Glutamatergic neuron (in vitro differentiated cells): ENCODE data around the gene KLHDC7B. TPM values are rescaled to one million over a fixed set of nuclear protein-coding genes. Genes with fewer than 3 reads are reported as not detected.

ENCODE experiments used
- DNase-seq: peaks from one replicate; pipeline ENCODE4 v3.0.0; 2022
- H3K27ac Mint-ChIP-seq: one replicate; pipeline ENCODE4 v1.8.0; 2020; ENCODE audit warnings: mild to moderate bottlenecking, mixed read lengths, inconsistent platforms; ENCODE audit not compliant: unreplicated experiment
- H3K27me3 Mint-ChIP-seq: one replicate; pipeline ENCODE4 v1.8.0; 2020; ENCODE audit warnings: mild to moderate bottlenecking, moderate library complexity, mixed read lengths, inconsistent platforms; ENCODE audit not compliant: unreplicated experiment
- H3K36me3 Mint-ChIP-seq: one replicate; pipeline ENCODE4 v1.8.0; 2020; ENCODE audit warnings: mild to moderate bottlenecking, mixed read lengths, inconsistent platforms; ENCODE audit not compliant: unreplicated experiment
- H3K4me1 Mint-ChIP-seq: one replicate; pipeline ENCODE4 v1.8.0; 2020; ENCODE audit warnings: mild to moderate bottlenecking, low read depth, mixed read lengths, inconsistent platforms; ENCODE audit not compliant: unreplicated experiment
- H3K4me3 Mint-ChIP-seq: one replicate; pipeline ENCODE4 v1.8.0; 2020; ENCODE audit warnings: mild to moderate bottlenecking, mixed read lengths, inconsistent platforms; ENCODE audit not compliant: unreplicated experiment
- H3K9me3 Mint-ChIP-seq: one replicate; pipeline ENCODE4 v1.8.0; 2020; ENCODE audit warnings: mild to moderate bottlenecking, moderate library complexity, mixed read lengths, inconsistent platforms; ENCODE audit not compliant: unreplicated experiment
- CTCF ChIP-seq: fragments of 200-600 bp; sonication (generic); IDR thresholded peaks from one replicate; pipeline ENCODE4 v1.5.0; 2021; ENCODE audit not compliant: partially characterized antibody, unreplicated experiment
- total RNA-seq: library from RNA; stranded (reverse); fragmentation: NEBNext Ultra II Directional; extraction: Animal tissue kit (Norgen Biotek cat#: 25700); gene quantifications from one replicate; pipeline ENCODE4 v1.2.1, GENCODE V29; 2021; ENCODE audit not compliant: unreplicated experiment

Gene KLHDC7B
- total RNA-seq, 1 donor from 2014 or later: 0.12 TPM

- TF ChIP-seq CTCF: no peak
- peak overlapping the region; percentile 72 for H3K27ac Mint-ChIP-seq
- no peaks in the 10 kb centered on the region for H3K36me3 Mint-ChIP-seq
- H3K27me3 Mint-ChIP-seq: peaks cover 7% of the 10 kb centered on the region
- H3K4me1 Mint-ChIP-seq: peaks cover 3% of the 10 kb centered on the region
- H3K4me3 Mint-ChIP-seq: peak overlapping the region; percentile 91
- DNase-seq: no peak
- H3K9me3 Mint-ChIP-seq: peaks cover 4% of the 10 kb centered on the region
These were observed 36.8 kb upstream of the KLHDC7B start for GRCh38 chr22:50508897-50509296.

GRCh38 chr22:50513175-50513574 is 32.5 kb upstream of the KLHDC7B start:
- no peak for TF ChIP-seq CTCF
- Mint-ChIP-seq H3K36me3 (no peaks in the 10 kb centered on the region), H3K27me3 (peaks cover 6% of the 10 kb centered on the region), H3K9me3 (peaks cover 5% of the 10 kb centered on the region), H3K4me1 (peaks cover 3% of the 10 kb centered on the region), H3K27ac (no peak overlapping the region), H3K4me3 (no peak overlapping the region)
- no peak for DNase-seq

GRCh38 chr22:50516068-50516467 is 29.6 kb upstream of the KLHDC7B start:
- no peak overlapping the region for H3K4me3 Mint-ChIP-seq
- H3K36me3 Mint-ChIP-seq: no peaks in the 10 kb centered on the region
- H3K9me3 Mint-ChIP-seq: peaks cover 5% of the 10 kb centered on the region
- no peak for TF ChIP-seq CTCF
- no peak overlapping the region for H3K27ac Mint-ChIP-seq
- no peaks in the 10 kb centered on the region for H3K4me1 Mint-ChIP-seq
- no peak for DNase-seq
- H3K27me3 Mint-ChIP-seq: peaks cover 8% of the 10 kb centered on the region

GRCh38 chr22:50516891-50517290 is 28.8 kb upstream of the KLHDC7B start:
- no peak overlapping the region for H3K4me3 Mint-ChIP-seq
- peaks cover 5% of the 10 kb centered on the region for H3K9me3 Mint-ChIP-seq
- no peaks in the 10 kb centered on the region for H3K36me3 Mint-ChIP-seq
- peaks cover 8% of the 10 kb centered on the region for H3K27me3 Mint-ChIP-seq
- TF ChIP-seq CTCF: no peak
- no peak for DNase-seq
- H3K27ac Mint-ChIP-seq: no peak overlapping the region
- no peaks in the 10 kb centered on the region for H3K4me1 Mint-ChIP-seq

GRCh38 chr22:50517495-50518260 is 28.0 kb upstream of the KLHDC7B start:
- Mint-ChIP-seq H3K27ac (no peak overlapping the region), H3K9me3 (peaks cover 5% of the 10 kb centered on the region)
- DNase-seq: no peak

More at GRCh38 chr22:50517495-50518260, 28.0 kb upstream of the KLHDC7B start:
- Mint-ChIP-seq H3K4me1 (no peaks in the 10 kb centered on the region), H3K4me3 (no peak overlapping the region), H3K27me3 (peaks cover 8% of the 10 kb centered on the region), H3K36me3 (no peaks in the 10 kb centered on the region)
- no peak for TF ChIP-seq CTCF
